GM18909 (cell line): ENCODE results near the gene CNTLN.

ENCODE experiments used
- ATAC-seq: cut with Tn5 transposase; IDR thresholded peaks from one replicate; pipeline ENCODE4 v1.9.1; 2021; ENCODE audit warnings: mild to moderate bottlenecking; ENCODE audit not compliant: unreplicated experiment, poor library complexity

Gene CNTLN

GRCh38 chr9:17134396-17135294 is at the start of gene CNTLN:
Gene CNTLN, plus strand, starts transcription at chr9:17135040. Its CDS starts 26 bp downstream, at chr9:17135066.
- ATAC-seq: peak; percentile 74

- ATAC-seq: no peak
These were observed 46.3 kb upstream of the CNTLN start for GRCh38 chr9:17088566-17088965.

GRCh38 chr9:17090041-17090440 is 44.8 kb upstream of the CNTLN start:
- ATAC-seq: no peak

GRCh38 chr9:17116400-17116837 is 18.4 kb upstream of the CNTLN start:
- peak; percentile 59 for ATAC-seq

- no peak for ATAC-seq
These were observed 17.5 kb upstream of the CNTLN start for GRCh38 chr9:17117372-17117771.

- no peak for ATAC-seq
These were observed 14.6 kb upstream of the CNTLN start for GRCh38 chr9:17120203-17120602.

GRCh38 chr9:17121264-17121663 is 13.6 kb upstream of the CNTLN start:
- no peak for ATAC-seq

GRCh38 chr9:17130291-17130690 is 4.5 kb upstream of the CNTLN start:
- no peak for ATAC-seq

GRCh38 chr9:17130725-17131124 is 4.1 kb upstream of the CNTLN start:
- no peak for ATAC-seq

GRCh38 chr9:17131494-17131893 is 3.3 kb upstream of the CNTLN start:
- ATAC-seq: no peak

GRCh38 chr9:17135295-17136160 is 688 bp downstream of the CNTLN start:
- ATAC-seq: peak; percentile 68

GRCh38 chr9:17137566-17137965 is 2.7 kb downstream of the CNTLN start:
- no peak for ATAC-seq

- ATAC-seq: no peak
These were observed 3.7 kb downstream of the CNTLN start for GRCh38 chr9:17138503-17138902.

- ATAC-seq: no peak
These were observed 5.6 kb downstream of the CNTLN start for GRCh38 chr9:17140418-17140817.

GRCh38 chr9:17148324-17148723 is 13.5 kb downstream of the CNTLN start:
- no peak for ATAC-seq

GRCh38 chr9:17159469-17159868 is 24.6 kb downstream of the CNTLN start:
- ATAC-seq: no peak

GRCh38 chr9:17160327-17160726 is 25.5 kb downstream of the CNTLN start:
- ATAC-seq: no peak

- no peak for ATAC-seq
These were observed 30.9 kb downstream of the CNTLN start for GRCh38 chr9:17165764-17166163.

- ATAC-seq: no peak
These were observed 31.5 kb downstream of the CNTLN start for GRCh38 chr9:17166346-17166745.

- ATAC-seq: no peak
These were observed 36.7 kb downstream of the CNTLN start for GRCh38 chr9:17171309-17172094.
